RPMI8226 (cell line): ENCODE measurements around the gene IFT52.
A peak's percentile ranks its signal among the peaks of the same experiment; 100 is the strongest.

Experiments used
- DNase-seq: peaks from one replicate; pipeline ENCODE4 v3.0.0-alpha.2; 2015

IFT52 gene

GRCh38 chr20:43590392-43591303, at the start of gene IFT52:
Gene IFT52 (plus strand): TSS chr20:43590937. CDS start chr20:43594699, 3,762 bp downstream.
- DNase-seq, result peak; percentile 96

GRCh38 chr20:43541214-43541613, 49.5 kb upstream of the IFT52 start:
- DNase-seq, result no peak

- DNase-seq, result no peak
Measured at GRCh38 chr20:43542161-43542560, 48.6 kb upstream of the IFT52 start.

- DNase-seq, result no peak
Measured at GRCh38 chr20:43542674-43543073, 48.1 kb upstream of the IFT52 start.

GRCh38 chr20:43543138-43543537, 47.6 kb upstream of the IFT52 start:
- DNase-seq, result no peak

- no peak for DNase-seq
Measured at GRCh38 chr20:43544501-43544900, 46.2 kb upstream of the IFT52 start.

- DNase-seq, result no peak
Measured at GRCh38 chr20:43545837-43546578, 44.7 kb upstream of the IFT52 start.

GRCh38 chr20:43548273-43548880, 42.4 kb upstream of the IFT52 start:
- DNase-seq, result no peak

GRCh38 chr20:43549416-43550065, 41.2 kb upstream of the IFT52 start:
- DNase-seq, result no peak

GRCh38 chr20:43550456-43550855, 40.3 kb upstream of the IFT52 start:
- no peak for DNase-seq

GRCh38 chr20:43554369-43554768, 36.4 kb upstream of the IFT52 start:
- DNase-seq, result no peak

GRCh38 chr20:43558412-43559146, 32.2 kb upstream of the IFT52 start, which contains the start of gene SGK2:
Gene SGK2 (plus strand): TSS chr20:43559027. CDS start chr20:43566496, 7,469 bp downstream.
- DNase-seq, result no peak

GRCh38 chr20:43559147-43559987, 31.4 kb upstream of the IFT52 start:
- DNase-seq, result no peak

GRCh38 chr20:43560974-43561373, 29.8 kb upstream of the IFT52 start:
- no peak for DNase-seq

- no peak for DNase-seq
Measured at GRCh38 chr20:43563429-43563828, 27.3 kb upstream of the IFT52 start.

- no peak for DNase-seq
Measured at GRCh38 chr20:43563991-43564390, 26.7 kb upstream of the IFT52 start.

- DNase-seq, result no peak
Measured at GRCh38 chr20:43564455-43564854, 26.3 kb upstream of the IFT52 start.

- DNase-seq, result no peak
Measured at GRCh38 chr20:43564993-43565757, 25.6 kb upstream of the IFT52 start.

- DNase-seq, result no peak
Measured at GRCh38 chr20:43565758-43566104, 25.0 kb upstream of the IFT52 start.

- no peak for DNase-seq
Measured at GRCh38 chr20:43567477-43567876, 23.3 kb upstream of the IFT52 start.

- no peak for DNase-seq
Measured at GRCh38 chr20:43568706-43569105, 22.0 kb upstream of the IFT52 start.
